Endodermal cell (in vitro differentiated cells): ENCODE measurements around the gene CALB2. TPM values are rescaled to one million over a fixed set of nuclear protein-coding genes. Genes with fewer than 3 reads are reported as not detected.

Experiments used
- DNase-seq: peaks from one replicate; pipeline ENCODE4 v3.0.0-alpha.2; 2017
- H3K27ac ChIP-seq: 2 replicates; pipeline ENCODE4 v1.5.1; 2013; ENCODE audit warnings: mild to moderate bottlenecking, low read depth, low read length, moderate library complexity
- H3K27me3 ChIP-seq: 2 replicates; pipeline ENCODE4 v1.6.1; 2013; ENCODE audit warnings: mild to moderate bottlenecking, low read length, moderate library complexity; ENCODE audit not compliant: insufficient read depth, control insufficient read depth, poor library complexity, severe bottlenecking
- H3K36me3 ChIP-seq: 2 replicates; pipeline ENCODE4 v1.7.0; 2013; ENCODE audit warnings: mild to moderate bottlenecking, low read length, moderate library complexity; ENCODE audit not compliant: control insufficient read depth, insufficient read depth
- H3K4me1 ChIP-seq: one replicate; pipeline ENCODE4 v1.7.0; 2013; ENCODE audit warnings: low read length; ENCODE audit not compliant: control insufficient read depth, insufficient read depth
- H3K4me3 ChIP-seq: 2 replicates; pipeline ENCODE4 v1.5.1; 2013; ENCODE audit warnings: mild to moderate bottlenecking, low read length, moderate library complexity
- H3K9ac ChIP-seq: 2 replicates; pipeline ENCODE4 v1.6.1; 2013; ENCODE audit warnings: mild to moderate bottlenecking, low read length, moderate library complexity; ENCODE audit not compliant: poor library complexity, severe bottlenecking; ENCODE audit errors: extremely low read depth
- H3K9me3 ChIP-seq: 2 replicates; pipeline ENCODE4 v1.6.1; 2013; ENCODE audit warnings: mild to moderate bottlenecking, low read length, moderate library complexity; ENCODE audit not compliant: control insufficient read depth
- H3K27ac Mint-ChIP-seq: 2 replicates; pipeline ENCODE4 v1.8.0; 2020; ENCODE audit warnings: mixed read lengths
- H3K27me3 Mint-ChIP-seq: 2 replicates; pipeline ENCODE4 v1.8.0; 2021; ENCODE audit warnings: mild to moderate bottlenecking, mixed read lengths; ENCODE audit not compliant: insufficient read depth
- H3K36me3 Mint-ChIP-seq: 2 replicates; pipeline ENCODE4 v1.8.0; 2020; ENCODE audit warnings: low read depth, mixed read lengths
- H3K4me1 Mint-ChIP-seq: 2 replicates; pipeline ENCODE4 v1.8.0; 2020; ENCODE audit warnings: mixed read lengths
- H3K4me3 Mint-ChIP-seq: 2 replicates; pipeline ENCODE4 v1.8.0; 2020; ENCODE audit warnings: mild to moderate bottlenecking, moderate library complexity, mixed read lengths
- H3K9me3 Mint-ChIP-seq: 2 replicates; pipeline ENCODE4 v1.8.0; 2020; ENCODE audit warnings: mild to moderate bottlenecking, mixed read lengths
- CTCF ChIP-seq: fragments of 200-600 bp; sonication (generic); conservative IDR thresholded peaks from 2 replicates; pipeline ENCODE4 v1.5.0; 2021; ENCODE audit warnings: antibody characterized with exemption, mild to moderate bottlenecking
- WGBS, 2 experiments: methylation state at CpG; one replicate each; pipeline versions ENCODE4 v1.1.5 to v1.1.7; 2013; ENCODE audit warnings: missing lambda C conversion rate in 2 of 2, mixed read lengths in 1 of 2; ENCODE audit not compliant: insufficient coverage in 1 of 2, insufficient read length in 1 of 2; 5-methylcytosine and 5-hydroxymethylcytosine counted together
- total RNA-seq, 2 donors: library from RNA; stranded (reverse); fragmentation: NEBNext Ultra II Directional in 1 of 2; extraction: Animal tissue kit (Norgen Biotek cat#: 25700) in 1 of 2; gene quantifications; 2 replicates in 1 of 2; 3 replicates in 1 of 2; pipeline ENCODE4 v1.2.1, GENCODE V29; 2021

The CALB2 gene
- total RNA-seq, 2 donors from 2014 or later, result 1.8 TPM; not detected in 1

- Histone ChIP-seq H3K27ac (no peak overlapping the region), H3K4me3 (no peak overlapping the region), H3K4me1 (no peaks in the 10 kb centered on the region), H3K27me3 (no peaks in the 10 kb centered on the region), H3K36me3 (no peaks in the 10 kb centered on the region), H3K9me3 (no peaks in the 10 kb centered on the region), H3K9ac (no peak overlapping the region)
- Mint-ChIP-seq H3K36me3 (no peaks in the 10 kb centered on the region), H3K9me3 (no peaks in the 10 kb centered on the region), H3K27ac (no peak overlapping the region), H3K4me3 (no peak overlapping the region), H3K4me1 (no peaks in the 10 kb centered on the region), H3K27me3 (peaks cover 6% of the 10 kb centered on the region)
- 89 to 92% methylated on average over 5 of the region's 5 CpGs for WGBS, 2 experiments
- TF ChIP-seq CTCF, result no peak
- no peak for DNase-seq
Measured at GRCh38 chr16:71341881-71342280, 16.6 kb upstream of the CALB2 start.

- WGBS, 2 experiments, result 72 to 82% methylated on average over 4 to 8 of the region's 8 CpGs
- Mint-ChIP-seq H3K27ac (no peak overlapping the region), H3K9me3 (no peaks in the 10 kb centered on the region), H3K4me3 (no peak overlapping the region), H3K4me1 (no peaks in the 10 kb centered on the region), H3K36me3 (no peaks in the 10 kb centered on the region), H3K27me3 (peaks cover 6% of the 10 kb centered on the region)
- no peak overlapping the region for H3K4me3 ChIP-seq
- DNase-seq, result no peak
- H3K27ac ChIP-seq, result no peak overlapping the region
- no peaks in the 10 kb centered on the region for H3K27me3 ChIP-seq
- no peaks in the 10 kb centered on the region for H3K4me1 ChIP-seq
- H3K9ac ChIP-seq, result no peak overlapping the region
- no peak for TF ChIP-seq CTCF
- no peaks in the 10 kb centered on the region for H3K9me3 ChIP-seq
- no peaks in the 10 kb centered on the region for H3K36me3 ChIP-seq
Measured at GRCh38 chr16:71343078-71343477, 15.4 kb upstream of the CALB2 start.

- Histone ChIP-seq H3K9ac (no peak overlapping the region), H3K27me3 (no peaks in the 10 kb centered on the region), H3K9me3 (no peaks in the 10 kb centered on the region), H3K36me3 (no peaks in the 10 kb centered on the region), H3K27ac (no peak overlapping the region), H3K4me3 (no peak overlapping the region), H3K4me1 (no peaks in the 10 kb centered on the region)
- Mint-ChIP-seq H3K27ac (no peak overlapping the region), H3K4me3 (no peak overlapping the region), H3K4me1 (no peaks in the 10 kb centered on the region), H3K36me3 (no peaks in the 10 kb centered on the region), H3K9me3 (no peaks in the 10 kb centered on the region), H3K27me3 (peaks cover 6% of the 10 kb centered on the region)
- WGBS, 2 experiments, result 85 to 86% methylated on average over 13 of the region's 13 CpGs
- peak; percentile 70 for DNase-seq
- no peak for TF ChIP-seq CTCF
Measured at GRCh38 chr16:71344315-71344905, 14.1 kb upstream of the CALB2 start.
